ENCODE results near the gene TDRD3.

DNA sequence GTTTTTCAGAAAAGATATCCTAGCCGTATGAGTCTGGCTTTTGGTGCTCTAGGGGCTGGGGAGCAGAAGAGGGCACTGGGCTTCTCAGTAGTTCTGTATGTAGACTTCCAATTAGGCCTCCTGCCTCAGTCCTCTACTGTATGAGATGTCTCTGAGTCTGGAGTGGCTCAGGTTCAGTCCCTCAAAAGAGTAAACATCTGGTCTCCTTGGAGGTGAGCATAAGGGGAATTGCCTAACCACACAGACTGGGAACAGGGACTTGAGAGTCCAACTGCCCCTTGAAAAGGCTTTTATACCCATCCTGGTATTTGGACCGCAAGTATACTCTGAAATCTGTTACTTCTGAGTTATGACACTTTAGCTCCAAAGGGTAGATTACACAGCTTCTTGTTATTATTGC, 214.5 kb downstream of the TDRD3 start:
- TF ChIP-seq, protein P1, sequence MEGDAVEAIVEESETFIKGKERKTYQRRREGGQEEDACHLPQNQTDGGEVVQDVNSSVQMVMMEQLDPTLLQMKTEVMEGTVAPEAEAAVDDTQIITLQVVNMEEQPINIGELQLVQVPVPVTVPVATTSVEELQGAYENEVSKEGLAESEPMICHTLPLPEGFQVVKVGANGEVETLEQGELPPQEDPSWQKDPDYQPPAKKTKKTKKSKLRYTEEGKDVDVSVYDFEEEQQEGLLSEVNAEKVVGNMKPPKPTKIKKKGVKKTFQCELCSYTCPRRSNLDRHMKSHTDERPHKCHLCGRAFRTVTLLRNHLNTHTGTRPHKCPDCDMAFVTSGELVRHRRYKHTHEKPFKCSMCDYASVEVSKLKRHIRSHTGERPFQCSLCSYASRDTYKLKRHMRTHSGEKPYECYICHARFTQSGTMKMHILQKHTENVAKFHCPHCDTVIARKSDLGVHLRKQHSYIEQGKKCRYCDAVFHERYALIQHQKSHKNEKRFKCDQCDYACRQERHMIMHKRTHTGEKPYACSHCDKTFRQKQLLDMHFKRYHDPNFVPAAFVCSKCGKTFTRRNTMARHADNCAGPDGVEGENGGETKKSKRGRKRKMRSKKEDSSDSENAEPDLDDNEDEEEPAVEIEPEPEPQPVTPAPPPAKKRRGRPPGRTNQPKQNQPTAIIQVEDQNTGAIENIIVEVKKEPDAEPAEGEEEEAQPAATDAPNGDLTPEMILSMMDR (IDR thresholded peaks at IDR 0.05; ENCODE audit: low read depth, low read length, missing input control): no peak
- no peak for TF ChIP-seq GABPA (IDR thresholded peaks at IDR 0.05 in 1 of 2, conservative IDR thresholded peaks at IDR 0.05 in 1 of 2)
- TF ChIP-seq, protein P2, sequence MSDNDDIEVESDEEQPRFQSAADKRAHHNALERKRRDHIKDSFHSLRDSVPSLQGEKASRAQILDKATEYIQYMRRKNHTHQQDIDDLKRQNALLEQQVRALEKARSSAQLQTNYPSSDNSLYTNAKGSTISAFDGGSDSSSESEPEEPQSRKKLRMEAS (IDR thresholded peaks at IDR 0.05): no peak
- TF ChIP-seq, protein P3, sequence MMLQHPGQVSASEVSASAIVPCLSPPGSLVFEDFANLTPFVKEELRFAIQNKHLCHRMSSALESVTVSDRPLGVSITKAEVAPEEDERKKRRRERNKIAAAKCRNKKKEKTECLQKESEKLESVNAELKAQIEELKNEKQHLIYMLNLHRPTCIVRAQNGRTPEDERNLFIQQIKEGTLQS (IDR thresholded peaks at IDR 0.05): no peak
- no peak for TF ChIP-seq HNF4G (IDR thresholded peaks at IDR 0.05)

Measured in liver (tissue), 3 donors.